H1 (cell line): Measurements from ENCODE around the gene RPS15. TPM values are rescaled to one million over a fixed set of nuclear protein-coding genes. Genes with fewer than 3 reads are reported as not detected.

Experiments used
- CTCF ChIA-PET: fragments of 300-600 bp; sonication (Branson Sonifier 250); formaldehyde crosslinking; loops from one replicate; lab custom pipeline; 2021; ENCODE audit not compliant: partially characterized antibody; lab: Charles Lee
- POLR2A ChIA-PET: fragments of 300-600 bp; sonication (Branson Sonifier 250); formaldehyde crosslinking; loops from one replicate; lab custom pipeline; 2021; ENCODE audit warnings: inconsistent platforms; ENCODE audit not compliant: partially characterized antibody; lab: Charles Lee
- DNase-seq, 2 experiments: peaks; one replicate each; pipeline versions ENCODE4 v3.0.0 to v3.0.0-alpha.2; 2010 to 2022; ENCODE audit warnings: low spot score in 2 of 2, low read depth in 1 of 2, mixed read lengths in 1 of 2
- FAIRE-seq: peaks from 2 replicates; lab custom pipeline; 2011; peaks lifted over from hg19 to GRCh38; lab: Jason Lieb, UNC
- H2AFZ ChIP-seq: 2 replicates; pipeline ENCODE4 v1.8.1; 2012; ENCODE audit warnings: low read length, inconsistent platforms
- H2AK5ac ChIP-seq: 2 replicates; pipeline ENCODE4 v1.6.1; 2013; ENCODE audit warnings: low read depth, low read length
- H2BK120ac ChIP-seq: replicated peaks from 2 replicates; pipeline ENCODE3; 2013; ENCODE audit warnings: low read depth, low read length, inconsistent platforms
- H2BK12ac ChIP-seq: 2 replicates; pipeline ENCODE4 v1.6.1; 2013; ENCODE audit warnings: low read depth, low read length
- H2BK15ac ChIP-seq: 2 replicates; pipeline ENCODE4 v1.6.1; 2013; ENCODE audit warnings: low read length
- H2BK20ac ChIP-seq: 2 replicates; pipeline ENCODE4 v1.6.1; 2013; ENCODE audit warnings: low read length
- H2BK5ac ChIP-seq: 2 replicates; pipeline ENCODE4 v1.6.1; 2013; ENCODE audit warnings: low read depth, low read length
- H3K14ac ChIP-seq: 2 replicates; pipeline ENCODE4 v1.6.1; 2013; ENCODE audit warnings: inconsistent platforms; ENCODE audit not compliant: insufficient read length
- H3K18ac ChIP-seq: 2 replicates; pipeline ENCODE4 v1.6.1; 2013; ENCODE audit warnings: low read length; ENCODE audit errors: extremely low read depth
- H3K23ac ChIP-seq: 2 replicates; pipeline ENCODE4 v1.6.1; 2013; ENCODE audit warnings: inconsistent platforms; ENCODE audit not compliant: insufficient read length
- H3K23me2 ChIP-seq: 2 replicates; pipeline ENCODE4 v1.6.1; 2013; ENCODE audit warnings: low read depth, low read length
- H3K27ac ChIP-seq: 2 replicates; pipeline ENCODE4 v1.6.1; 2011; ENCODE audit warnings: low read depth, low read length, inconsistent platforms
- H3K27me3 ChIP-seq, 4 experiments: replicated peaks in 1 of 4; 1 replicate in 1 of 4; 2 replicates in 3 of 4; pipeline versions ENCODE4 v1.6.1 to v1.8.1; 2011 to 2013; ENCODE audit warnings: low read length in 3 of 4, mild to moderate bottlenecking in 3 of 4, inconsistent platforms in 2 of 4, mixed read lengths in 2 of 4, moderate library complexity in 1 of 4; ENCODE audit not compliant: control insufficient read depth in 3 of 4, insufficient read depth in 3 of 4; ENCODE audit errors: extremely low read depth in 1 of 4
- H3K36me3 ChIP-seq, 4 experiments: 2 replicates each; pipeline versions ENCODE4 v1.6.1 to v1.8.1; 2011 to 2013; ENCODE audit warnings: mild to moderate bottlenecking in 4 of 4, low read length in 3 of 4, moderate library complexity in 2 of 4, control low read depth in 1 of 4, inconsistent platforms in 1 of 4; ENCODE audit not compliant: insufficient read depth in 4 of 4, control insufficient read depth in 2 of 4
- H3K4ac ChIP-seq: replicated peaks from 2 replicates; pipeline ENCODE3; 2013; ENCODE audit warnings: low read length, low read depth, mixed read lengths, inconsistent platforms; ENCODE audit not compliant: insufficient read length
- H3K4me1 ChIP-seq, 4 experiments: replicated peaks in 1 of 4; 1 replicate in 1 of 4; 2 replicates in 3 of 4; pipeline versions ENCODE4 v1.6.1 to v1.8.1; 2011 to 2013; ENCODE audit warnings: low read length in 3 of 4, inconsistent platforms in 2 of 4, mixed read lengths in 1 of 4; ENCODE audit not compliant: insufficient read depth in 4 of 4, control insufficient read depth in 3 of 4
- H3K4me2 ChIP-seq, 2 experiments: 2 replicates each; pipeline versions ENCODE4 v1.6.1 to v1.8.1; 2011 to 2013; ENCODE audit warnings: low read depth in 2 of 2, low read length in 2 of 2, control low read depth in 1 of 2, inconsistent platforms in 1 of 2, mild to moderate bottlenecking in 1 of 2; ENCODE audit not compliant: insufficient read depth in 1 of 2
- H3K4me3 ChIP-seq, 4 experiments: fragments of 200-600, 300-600 bp in 1 of 4; sonication (generic), shearing (Covaris generic), sonication (Bioruptor Twin) in 1 of 4; 2 replicates each; pipeline versions ENCODE4 v1.5.1 to v1.8.1; 2011 to 2016; ENCODE audit warnings: low read length in 4 of 4, low read depth in 3 of 4, control low read depth in 2 of 4, inconsistent platforms in 2 of 4, mild to moderate bottlenecking in 2 of 4, mixed read lengths in 1 of 4, moderate library complexity in 1 of 4; ENCODE audit not compliant: insufficient read depth in 2 of 4; ENCODE audit errors: extremely low read depth in 1 of 4
- H3K56ac ChIP-seq: replicated peaks from 2 replicates; pipeline ENCODE3; 2013; ENCODE audit warnings: low read depth, mild to moderate bottlenecking, mixed read lengths, low read length, inconsistent platforms; ENCODE audit not compliant: insufficient read length
- H3K79me1 ChIP-seq: 2 replicates; pipeline ENCODE4 v1.6.1; 2013; ENCODE audit warnings: low read depth, low read length, control low read depth
- H3K79me2 ChIP-seq, 2 experiments: 2 replicates each; pipeline versions ENCODE4 v1.6.1 to v1.8.1; 2012 to 2013; ENCODE audit warnings: low read length in 2 of 2, mild to moderate bottlenecking in 2 of 2, inconsistent platforms in 1 of 2; ENCODE audit not compliant: insufficient read depth in 2 of 2, control insufficient read depth in 1 of 2
- H3K9ac ChIP-seq, 4 experiments: replicated peaks in 1 of 4; 1 replicate in 1 of 4; 2 replicates in 3 of 4; pipeline versions ENCODE4 v1.6.1 to v1.8.1; 2011 to 2013; ENCODE audit warnings: low read depth in 3 of 4, low read length in 3 of 4, control low read depth in 2 of 4, mild to moderate bottlenecking in 2 of 4, moderate library complexity in 2 of 4, inconsistent platforms in 1 of 4; ENCODE audit errors: extremely low read depth in 1 of 4
- H3K9me3 ChIP-seq, 2 experiments: 2 replicates each; pipeline versions ENCODE4 v1.6.1 to v1.8.1; 2012 to 2013; ENCODE audit warnings: mild to moderate bottlenecking in 2 of 2, moderate library complexity in 2 of 2, control low read depth in 1 of 2, inconsistent platforms in 1 of 2, low read depth in 1 of 2, low read length in 1 of 2, mixed read lengths in 1 of 2; ENCODE audit not compliant: insufficient read depth in 2 of 2
- H4K20me1 ChIP-seq, 2 experiments: replicated peaks in 1 of 2; 2 replicates each; pipeline versions ENCODE3 to v1.8.1; 2011 to 2013; ENCODE audit warnings: inconsistent platforms in 2 of 2, low read length in 2 of 2, mild to moderate bottlenecking in 1 of 2; ENCODE audit not compliant: insufficient read depth in 2 of 2, control insufficient read depth in 1 of 2
- H4K5ac ChIP-seq: 2 replicates; pipeline ENCODE4 v1.6.1; 2013; ENCODE audit warnings: low read length, low read depth, mixed read lengths, inconsistent platforms; ENCODE audit not compliant: insufficient read length
- H4K8ac ChIP-seq: 2 replicates; pipeline ENCODE4 v1.8.0; 2013; ENCODE audit warnings: mild to moderate bottlenecking, moderate library complexity, low read length, inconsistent platforms; ENCODE audit not compliant: insufficient read depth; ENCODE audit errors: extremely low read depth
- H4K91ac ChIP-seq: replicated peaks from 2 replicates; pipeline ENCODE3; 2013; ENCODE audit warnings: low read length, mixed read lengths, inconsistent platforms; ENCODE audit not compliant: insufficient read length
- BACH1 ChIP-seq: IDR thresholded peaks from 2 replicates; pipeline ENCODE4 v1.6.1; 2012; ENCODE audit warnings: low read length, improper control_type of control experiment
- BRCA1 ChIP-seq: IDR thresholded peaks from 2 replicates; pipeline ENCODE4 v1.6.1; 2012; ENCODE audit warnings: low read depth, low read length, improper control_type of control experiment
- EGR1 ChIP-seq: IDR thresholded peaks from 2 replicates; pipeline ENCODE4 v1.6.1; 2011; ENCODE audit warnings: low read depth, low read length, borderline replicate concordance
- EP300 ChIP-seq, 2 experiments: IDR thresholded peaks; 1 replicate in 1 of 2; 2 replicates in 1 of 2; pipeline ENCODE4 v1.6.1; 2011 to 2012; ENCODE audit warnings: low read depth in 2 of 2, low read length in 2 of 2, mild to moderate bottlenecking in 2 of 2, borderline replicate concordance in 1 of 2, inconsistent platforms in 1 of 2, moderate library complexity in 1 of 2
- MAX ChIP-seq: IDR thresholded peaks from 2 replicates; pipeline ENCODE4 v1.6.1; 2012; ENCODE audit warnings: inconsistent platforms
- NRF1 ChIP-seq: IDR thresholded peaks from 2 replicates; pipeline ENCODE4 v1.6.1; 2011; ENCODE audit warnings: mild to moderate bottlenecking, low read depth, low read length, improper control_type of control experiment
- YY1 ChIP-seq: IDR thresholded peaks from 2 replicates; pipeline ENCODE4 v1.6.1; 2011; ENCODE audit warnings: low read depth, mild to moderate bottlenecking, low read length
- WGBS, 2 experiments: shearing (Covaris generic) in 1 of 2; methylation state at CpG; one replicate each; pipeline versions ENCODE4 v1.1.6 to v1.1.7; 2013 to 2015; ENCODE audit warnings: low lambda C conversion rate in 2 of 2, mixed read lengths in 2 of 2, inconsistent platforms in 1 of 2, low coverage in 1 of 2, missing lambda C conversion rate in 1 of 2; ENCODE audit not compliant: insufficient replicate concordance in 2 of 2, insufficient coverage in 1 of 2, insufficient read length in 1 of 2; ENCODE audit errors: extremely low coverage in 1 of 2, missing lambda C conversion rate in 1 of 2; 5-methylcytosine and 5-hydroxymethylcytosine counted together
- polyA plus RNA-seq, 7 experiments: library from polyadenylated mRNA; depleted of rRNA in 3 of 7; stranded (reverse) in 5 of 7; unstranded in 2 of 7; fragments of >200 nt in 5 of 7; fragments of 200-250 nt in 2 of 7; gene quantifications; 1 replicate in 5 of 7; 2 replicates in 1 of 7; 4 replicates in 1 of 7; pipeline versions ENCODE4 v1.2.1 to v1.2.3, GENCODE V29; 2011 to 2013; ENCODE audit warnings: missing spikeins in 2 of 7, mixed read lengths in 2 of 7
- total RNA-seq: library from RNA; stranded (reverse); fragmentation: NEBNext Ultra II Directional; extraction: Animal tissue kit (Norgen Biotek cat#: 25700); gene quantifications from 2 replicates; pipeline ENCODE4 v1.2.1, GENCODE V29; 2021

Gene RPS15
- total and polyA plus RNA-seq, 2 of the 8 experiments (the other 6 are each of a cell fraction or from before 2014, with no cell fraction given): 1,562 to 3,890 TPM

GRCh38 chr19:1393841-1394240, 44.4 kb upstream of the RPS15 start:
- CTCF ChIA-PET: no interaction called here
- Histone ChIP-seq H4K8ac (no peak overlapping the region), H3K79me1 (0 out of 2 replicates have a peak, but pooled peaks cover 5% of the 10 kb centered on the region), H3K18ac (no peak overlapping the region), H3K36me3 (peaks cover 0 to 16% (median 11%) of the 10 kb centered on the region in 4 experiments; a peak in 6 of 8 replicates), H3K4me3 (no peak overlapping the region), H3K4me1 (peaks cover 0 to 7% (median 0%) of the 10 kb centered on the region in 4 experiments; a peak in 2 of 7 replicates), H4K20me1 (peaks cover 2 to 10% of the 10 kb centered on the region in 2 experiments), H3K14ac (no peak overlapping the region), H4K5ac (no peak overlapping the region), H2BK20ac (no peak overlapping the region), H3K56ac (no peak overlapping the region), H2AFZ (no peak overlapping the region), H3K27ac (no peak overlapping the region), H2AK5ac (no peak overlapping the region), H3K79me2 (no peaks in the 10 kb centered on the region; a peak in 1 of 4 replicates), H3K9ac (no peak overlapping the region), H3K4me2 (no peak overlapping the region), H3K4ac (no peak overlapping the region), H2BK5ac (peak overlapping the region; percentile 35; the same call in 1 of the 2 replicates), H2BK12ac (no peak overlapping the region), H3K23ac (no peak overlapping the region), H4K91ac (no peak overlapping the region), H2BK120ac (no peak overlapping the region), H3K23me2 (no peaks in the 10 kb centered on the region), H3K9me3 (no peaks in the 10 kb centered on the region; a peak in 1 of 4 replicates), H3K27me3 (no peaks in the 10 kb centered on the region), H2BK15ac (no peak overlapping the region)
- DNase-seq (no peak), FAIRE-seq (no peak)
- POLR2A ChIA-PET: interaction anchor here (0.7 to 1.9 kb wide), 11 partner anchors 8 to 125 kb away, joined by 3 to 7 read pairs (median 4); partner anchors contain the start of gene CIRBP
- 94% methylated on average over 17 of the region's 17 CpGs; no CpG with 5 or more reads in 1 of the 2 experiments for WGBS, 2 experiments
- TF ChIP-seq BRCA1 (no peak), YY1 (no peak), BACH1 (no peak), NRF1 (no peak), EGR1 (no peak), EP300 (IDR thresholded peaks at IDR 0.05; ENCODE audit: borderline replicate concordance in 1 of 2, low read depth in 2 of 2, low read length in 2 of 2) (no peak), MAX (no peak)
